Left lung (tissue), 10 donors: ENCODE data around the gene EDN2. TPM values are rescaled to one million over a fixed set of nuclear protein-coding genes. Genes with fewer than 3 reads are reported as not detected.

ENCODE experiments used
- ATAC-seq: fragments of 200-7000 bp; cut with Tn5 transposase; one replicate; pipeline ENCODE4 v1.9.1; 2020; ENCODE audit warnings: moderate library complexity
- DNase-seq, 4 donors: peaks; one replicate each; pipeline ENCODE4 v3.0.0-alpha.2; 2013 to 2020
- H3K27ac ChIP-seq, 2 donors: fragments of 200-600 bp; sonication (generic) in 1 of 2; one replicate each; pipeline versions ENCODE4 v1.5.0 to v1.8.0; 2020 to 2021
- H3K27me3 ChIP-seq, 2 donors: fragments of 200-600 bp; sonication (generic) in 1 of 2; one replicate each; pipeline versions ENCODE4 v1.5.0 to v1.8.0; 2020 to 2021
- H3K36me3 ChIP-seq, 2 donors: fragments of 200-600 bp; sonication (generic) in 1 of 2; one replicate each; pipeline versions ENCODE4 v1.5.0 to v1.8.0; 2020 to 2021
- H3K4me1 ChIP-seq, 2 donors: fragments of 200-600 bp; one replicate each; pipeline ENCODE4 v1.8.0; 2021
- H3K4me3 ChIP-seq, 2 donors: fragments of 200-600 bp; sonication (generic) in 1 of 2; one replicate each; pipeline versions ENCODE4 v1.5.0 to v1.8.0; 2020 to 2021; ENCODE audit warnings: mild to moderate bottlenecking in 1 of 2
- H3K9me3 ChIP-seq, 2 donors: fragments of 200-600 bp; sonication (generic) in 1 of 2; one replicate each; pipeline versions ENCODE4 v1.5.0 to v1.8.0; 2020 to 2021
- CTCF ChIP-seq, 2 donors: fragments of 200-600 bp; sonication (generic) in 1 of 2; IDR thresholded peaks; one replicate each; pipeline versions ENCODE4 v1.5.0 to v1.8.0; 2021; ENCODE audit warnings: antibody characterized with exemption in 2 of 2
- intact Hi-C, 2 donors: fragments of 100-400 bp; cut with DNase I; formaldehyde crosslinking; loops; one replicate each; pipeline versions ENCODE4 v1.11.2 to v1.14.2; 2022
- polyA plus RNA-seq, 6 donors: library from polyadenylated mRNA; unstranded; fragments of 120-200 nt; gene quantifications; one replicate each; pipeline ENCODE4 v1.2.1, GENCODE V29; 2013; ENCODE audit not compliant: insufficient read length in 6 of 6
- total RNA-seq, 2 donors: library from RNA; stranded (reverse); fragmentation: NEBNext Ultra II Directional; extraction: Animal tissue kit (Norgen Biotek cat#: 25700); gene quantifications; one replicate each; pipeline ENCODE4 v1.2.1, GENCODE V29; 2021
- donor health status: DM: no; HTN: yes; CAD: no.
- donor health status: DM: no; HTN: no; CAD: no.

The EDN2 gene
- total and polyA plus RNA-seq, 8 donors: 0.22 to 4.0 (median 0.36) TPM; not detected in 1

GRCh38 chr1:41455479-41456332, 28.8 kb downstream of the EDN2 start:
- intact Hi-C loops: no loop called here
- H3K4me1 ChIP-seq: no peaks in the 10 kb centered on the region
- no peaks in the 10 kb centered on the region for H3K27me3 ChIP-seq
- H3K27ac ChIP-seq: no peak overlapping the region
- H3K36me3 ChIP-seq: no peaks in the 10 kb centered on the region
- ATAC-seq (peak; percentile 14), DNase-seq (no peak)
- no peaks in the 10 kb centered on the region for H3K9me3 ChIP-seq
- no peak overlapping the region for H3K4me3 ChIP-seq
- TF ChIP-seq CTCF (IDR thresholded peaks at IDR 0.05): no peak

GRCh38 chr1:41454406-41454805, 30.1 kb downstream of the EDN2 start:
- H3K4me3 ChIP-seq: no peak overlapping the region
- DNase-seq: peak in 1 of 4 donors; percentile 60
- peak; percentile 54 for ATAC-seq
- H3K36me3 ChIP-seq: no peaks in the 10 kb centered on the region
- TF ChIP-seq CTCF (IDR thresholded peaks at IDR 0.05): no peak
- intact Hi-C loops: no loop called here
- no peak overlapping the region for H3K27ac ChIP-seq
- H3K9me3 ChIP-seq: no peaks in the 10 kb centered on the region
- no peaks in the 10 kb centered on the region for H3K4me1 ChIP-seq
- H3K27me3 ChIP-seq: no peaks in the 10 kb centered on the region

GRCh38 chr1:41452704-41453290, 31.7 kb downstream of the EDN2 start:
- H3K27me3 ChIP-seq: no peaks in the 10 kb centered on the region
- no peaks in the 10 kb centered on the region for H3K4me1 ChIP-seq
- H3K9me3 ChIP-seq: no peaks in the 10 kb centered on the region
- no peak overlapping the region for H3K4me3 ChIP-seq
- intact Hi-C loops: no loop called here
- no peak overlapping the region for H3K27ac ChIP-seq
- TF ChIP-seq CTCF (IDR thresholded peaks at IDR 0.05): no peak
- ATAC-seq (no peak), DNase-seq (no peak)
- no peaks in the 10 kb centered on the region for H3K36me3 ChIP-seq

GRCh38 chr1:41450747-41451285, 33.7 kb downstream of the EDN2 start:
- H3K4me1 ChIP-seq: no peaks in the 10 kb centered on the region
- no peak for TF ChIP-seq CTCF (IDR thresholded peaks at IDR 0.05)
- no peak overlapping the region for H3K27ac ChIP-seq
- H3K27me3 ChIP-seq: no peaks in the 10 kb centered on the region
- no peak for DNase-seq
- no peak overlapping the region for H3K4me3 ChIP-seq
- no peaks in the 10 kb centered on the region for H3K9me3 ChIP-seq
- intact Hi-C loops: no loop called here
- ATAC-seq: no peak
- H3K36me3 ChIP-seq: no peaks in the 10 kb centered on the region

- TF ChIP-seq CTCF (IDR thresholded peaks at IDR 0.05): no peak
- no peak for ATAC-seq
- H3K27ac ChIP-seq: no peak overlapping the region
- no peaks in the 10 kb centered on the region for H3K36me3 ChIP-seq
- peaks cover 0 to 6% of the 10 kb centered on the region in 2 donors for H3K9me3 ChIP-seq
- H3K27me3 ChIP-seq: no peaks in the 10 kb centered on the region
- intact Hi-C loops: no loop called here
- H3K4me1 ChIP-seq: no peaks in the 10 kb centered on the region
- DNase-seq: no peak
- H3K4me3 ChIP-seq: no peak overlapping the region
Measured at GRCh38 chr1:41449326-41449921, 35.1 kb downstream of the EDN2 start.
